HG03432 (cell line): ENCODE measurements around the gene NUP214.
"Not testable (repeated sequence)": the region's sequence is repeated elsewhere in the genome, so short reads cannot be mapped to it uniquely, and the experiment has no call there.

Experiments used
- ATAC-seq: cut with Tn5 transposase; IDR thresholded peaks from one replicate; pipeline ENCODE4 v1.9.1; 2021; ENCODE audit warnings: mild to moderate bottlenecking, moderate library complexity; ENCODE audit not compliant: unreplicated experiment

NUP214 gene

GRCh38 chr9:131096269-131097125 lies 28.9 kb upstream of the NUP214 start, which contains the start of gene AIF1L:
TSS of gene AIF1L (plus strand) at chr9:131096531. CDS start at chr9:131096630, 99 bp downstream.
- no peak for ATAC-seq

- ATAC-seq, result no peak
These were observed 28.0 kb upstream of the NUP214 start for GRCh38 chr9:131097126-131097947.

GRCh38 chr9:131097948-131098278 lies 27.5 kb upstream of the NUP214 start:
- no peak for ATAC-seq

GRCh38 chr9:131098391-131099101 lies 26.8 kb upstream of the NUP214 start:
- ATAC-seq, result no peak

GRCh38 chr9:131099102-131099606 lies 26.2 kb upstream of the NUP214 start:
- no peak for ATAC-seq

- not testable (repeated sequence) for ATAC-seq
These were observed 25.5 kb upstream of the NUP214 start for GRCh38 chr9:131099845-131100244.

GRCh38 chr9:131100445-131100844 lies 24.9 kb upstream of the NUP214 start:
- no peak for ATAC-seq

- no peak for ATAC-seq
These were observed 24.0 kb upstream of the NUP214 start for GRCh38 chr9:131101207-131101964.

- ATAC-seq, result no peak
These were observed 22.4 kb upstream of the NUP214 start for GRCh38 chr9:131103024-131103423.

- ATAC-seq, result no peak
These were observed 21.9 kb upstream of the NUP214 start for GRCh38 chr9:131103535-131103934.

GRCh38 chr9:131104016-131104740 lies 21.2 kb upstream of the NUP214 start:
- no peak for ATAC-seq

- ATAC-seq, result no peak
These were observed 19.4 kb upstream of the NUP214 start for GRCh38 chr9:131105952-131106351.

- ATAC-seq, result no peak
These were observed 17.6 kb upstream of the NUP214 start for GRCh38 chr9:131107760-131108159.

GRCh38 chr9:131111186-131111853 lies 14.1 kb upstream of the NUP214 start:
- no peak for ATAC-seq

- ATAC-seq, result no peak
These were observed 13.5 kb upstream of the NUP214 start for GRCh38 chr9:131111854-131112311.

- ATAC-seq, result no peak
These were observed 12.8 kb upstream of the NUP214 start for GRCh38 chr9:131112374-131113154.

GRCh38 chr9:131113655-131114054 lies 11.7 kb upstream of the NUP214 start:
- no peak for ATAC-seq

GRCh38 chr9:131114084-131114535 lies 11.3 kb upstream of the NUP214 start:
- ATAC-seq, result no peak
